Measurements from ENCODE around the gene TMED10. TPM values are rescaled to one million over a fixed set of nuclear protein-coding genes. Genes with fewer than 3 reads are reported as not detected.

The TMED10 gene
- polyA plus RNA-seq, 2 of the 4 experiments (the other 2 are of a cell fraction) = 290 to 354 TPM

- Histone ChIP-seq H3K4me3 (no peak overlapping the region), H3K4me2 (no peak overlapping the region), H3K27ac (no peak overlapping the region), H3K4me1 (no peaks in the 10 kb centered on the region), H3K9me3 (no peaks in the 10 kb centered on the region)
- no peak for DNase-seq (ENCODE audit: low read depth in 1 of 2, low spot score in 1 of 2)
- ChIA-PET CTCF (interaction anchor here (0.8 to 13.1 kb wide), 9 partner anchors 10 to 224 kb away, joined by 3 to 148 read pairs (median 4); partner anchors contain the start of genes ACYP1 and ZC2HC1C), POLR2A (interaction anchor here (1.3 kb wide), 1 partner anchor 19 kb away, joined by 3 read pairs; the partner anchor contains the start of gene ACYP1)
- WGBS (ENCODE audit: missing lambda C conversion rate) = 83% methylated on average over 1 of the region's 1 CpG
- FAIRE-seq = no peak
- TF ChIP-seq POLR2A (IDR thresholded peaks at IDR 0.05; ENCODE audit: low read length) = no peak
- TF ChIP-seq MAFK (IDR thresholded peaks at IDR 0.05; ENCODE audit: partially characterized antibody) = no peak
- TF ChIP-seq USF2 (IDR thresholded peaks at IDR 0.05) = no peak
- no peak for TF ChIP-seq KDM5A (IDR thresholded peaks at IDR 0.05)
- TF ChIP-seq HMGXB4 (CRISPR knock-in tag; IDR thresholded peaks at IDR 0.05; ENCODE audit: borderline replicate concordance) = no peak
- no peak for TF ChIP-seq MYC (IDR thresholded peaks at IDR 0.05; ENCODE audit: borderline replicate concordance, low read length)
- no peak for TF ChIP-seq RFX5 (IDR thresholded peaks at IDR 0.05)
- TF ChIP-seq ZC3H11A (IDR thresholded peaks at IDR 0.05) = no peak
- no peak for TF ChIP-seq RNF2 (IDR thresholded peaks at IDR 0.05; ENCODE audit: borderline replicate concordance, low read depth)
- no peak for TF ChIP-seq NFE2L2 (conservative IDR thresholded peaks at IDR 0.05; ENCODE audit: low read length)
- TF ChIP-seq CBX2 (IDR thresholded peaks at IDR 0.05; ENCODE audit: borderline replicate concordance, low read depth) = no peak
- no peak for TF ChIP-seq GATA3 (IDR thresholded peaks at IDR 0.05; ENCODE audit: borderline replicate concordance)
- no peak for TF ChIP-seq TP53 (CRISPR knock-in tag; IDR thresholded peaks at IDR 0.05)
- TF ChIP-seq ELK1 (IDR thresholded peaks at IDR 0.05; ENCODE audit: low read depth, low read length) = no peak
- no peak for TF ChIP-seq E2F6 (IDR thresholded peaks at IDR 0.05; ENCODE audit: borderline replicate concordance, low read depth)
- no peak for TF ChIP-seq MAX (IDR thresholded peaks at IDR 0.05)
- no peak for TF ChIP-seq CHD2 (IDR thresholded peaks at IDR 0.05; ENCODE audit: low read length, partially characterized antibody)
- TF ChIP-seq CBX8 (IDR thresholded peaks at IDR 0.05) = no peak
- TF ChIP-seq BCL3 (IDR thresholded peaks at IDR 0.05) = no peak
- TF ChIP-seq BHLHE40 (IDR thresholded peaks at IDR 0.05; ENCODE audit: low read depth, low read length) = no peak
- no peak for ATAC-seq
These were observed 93.1 kb downstream of the TMED10 start for GRCh38 chr14:75083271-75083670.

- WGBS (ENCODE audit: missing lambda C conversion rate) = 88% methylated on average over 2 of the region's 2 CpGs
- TF ChIP-seq KDM1A (IDR thresholded peaks at IDR 0.05; ENCODE audit: low read depth) (no peak), HOXB5 (CRISPR knock-in tag; IDR thresholded peaks at IDR 0.05) (no peak), NPAS2 (CRISPR knock-in tag; IDR thresholded peaks at IDR 0.05; ENCODE audit: borderline replicate concordance) (no peak), RFX5 (IDR thresholded peaks at IDR 0.05) (no peak), EHMT2 (IDR thresholded peaks at IDR 0.05; ENCODE audit: low read depth) (no peak), NFE2L2 (conservative IDR thresholded peaks at IDR 0.05; ENCODE audit: low read length) (no peak), TFCP2L1 (CRISPR knock-in tag; IDR thresholded peaks at IDR 0.05) (no peak), FOSL2 (IDR thresholded peaks at IDR 0.05) (no peak), FOSL2 (CRISPR knock-in tag; IDR thresholded peaks at IDR 0.05) (no peak), CEBPB (IDR thresholded peaks at IDR 0.05) (no peak), MAZ (IDR thresholded peaks at IDR 0.05; ENCODE audit: borderline replicate concordance, low read depth, low read length) (no peak), CBX8 (IDR thresholded peaks at IDR 0.05) (no peak), ZFP36 (IDR thresholded peaks at IDR 0.05; ENCODE audit: borderline replicate concordance, partially characterized antibody) (no peak), SREBF2 (IDR thresholded peaks at IDR 0.05) (no peak)
- no peak overlapping the region for H3K27ac ChIP-seq
- POLR2A ChIA-PET = no interaction called here
- CTCF ChIA-PET = interaction anchor here (1.0 to 13.1 kb wide), 3 partner anchors 137 to 222 kb away, joined by 3 to 148 read pairs (median 12); no protein-coding TSS in a partner anchor
- H3K4me3 ChIP-seq = no peak overlapping the region
- H3K4me1 ChIP-seq = no peaks in the 10 kb centered on the region
- DNase-seq (ENCODE audit: low read depth in 1 of 2, low spot score in 1 of 2) (no peak), FAIRE-seq (no peak), ATAC-seq (no peak)
- H3K4me2 ChIP-seq = no peak overlapping the region
- H3K9me3 ChIP-seq = no peaks in the 10 kb centered on the region
These were observed 94.7 kb downstream of the TMED10 start for GRCh38 chr14:75081660-75082229.

Measured in A549 (cell line).